Measurements from ENCODE around the gene NRCAM.
A peak's percentile ranks its signal among the peaks of the same experiment; 100 is the strongest.

- peak; percentile 45 for TF ChIP-seq CTCF (IDR thresholded peaks at IDR 0.05)
- TF ChIP-seq EZH2 (IDR thresholded peaks at IDR 0.05; ENCODE audit: borderline replicate concordance, insufficient read depth, low read depth, low read length, poor library complexity, severe bottlenecking), result no peak
These were observed 346.9 kb downstream of the NRCAM start for GRCh38 chr7:108109221-108109908.

Measured in B cell (primary cell).